ENCODE results near the gene TMCC3. TPM values are rescaled to one million over a fixed set of nuclear protein-coding genes. Genes with fewer than 3 reads are reported as not detected.

TMCC3 gene
- polyA plus RNA-seq, 1 donor (not counting 4 experiments of a cell fraction or from before 2014, with no cell fraction given), result 18.9 TPM

DNA sequence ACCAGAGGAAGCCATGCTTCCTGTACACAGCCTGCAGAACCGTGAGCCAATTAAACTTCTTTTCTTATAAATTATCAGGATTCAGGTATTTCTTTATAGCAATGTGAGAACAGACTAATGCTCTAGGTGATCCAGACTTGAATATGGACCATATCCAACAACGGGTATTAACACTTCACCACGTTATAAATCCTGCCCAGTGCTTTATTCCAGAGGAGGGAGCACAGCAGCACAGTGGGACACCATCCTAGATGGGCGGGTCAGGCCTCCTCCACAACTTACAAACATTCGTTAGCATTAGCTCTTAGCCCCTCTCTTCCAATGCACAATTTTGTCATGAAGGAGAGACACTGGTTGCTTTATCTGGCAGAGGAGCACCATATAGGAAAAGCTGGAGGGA is 66.0 kb downstream of the TMCC3 start:
- Histone ChIP-seq H3K36me3 (ENCODE audit: control insufficient read depth in 2 of 2, extremely low read depth in 1 of 2, insufficient read depth in 2 of 2, low read length in 2 of 2) (peaks cover 11 to 12% of the 10 kb centered on the region in 2 experiments), H4K20me1 (ENCODE audit: control insufficient read depth, extremely low read depth, insufficient read depth, low read length) (no peaks in the 10 kb centered on the region), H3K27ac (ENCODE audit: control insufficient read depth, insufficient read depth, low read length) (no peak overlapping the region), H3K9me1 (ENCODE audit: control insufficient read depth, extremely low read depth, insufficient read depth, low read length) (peaks cover 2% of the 10 kb centered on the region), H3K4me3 (ENCODE audit: control insufficient read depth in 2 of 3, extremely low read depth in 1 of 3, insufficient read depth in 2 of 3, low read depth in 1 of 3, low read length in 3 of 3) (no peak overlapping the region), H3K4me2 (ENCODE audit: control insufficient read depth, extremely low read depth, insufficient read depth, low read depth, low read length) (no peak overlapping the region), H3K27me3 (ENCODE audit: control insufficient read depth, extremely low read depth, insufficient read depth, low read length) (no peaks in the 10 kb centered on the region), H3K79me2 (ENCODE audit: control insufficient read depth, insufficient read depth, low read length) (peaks cover 47% of the 10 kb centered on the region), H3K9me3 (ENCODE audit: control insufficient read depth, low read depth, low read length) (no peaks in the 10 kb centered on the region), H3K9ac (ENCODE audit: control insufficient read depth, extremely low read depth, insufficient read depth, low read length) (no peak overlapping the region), H2AFZ (ENCODE audit: control insufficient read depth, low read length) (no peak overlapping the region), H3K4me1 (ENCODE audit: control insufficient read depth, extremely low read depth, insufficient read depth, low read length) (peaks cover 5% of the 10 kb centered on the region)
- DNase-seq (ENCODE audit: low read depth, low spot score) (no peak), FAIRE-seq (no peak)
- dilution Hi-C loops (cut with MboI; ENCODE audit: extremely low pct_ligation_motif_present, low sequenced_read_pairs), result no loop called here
- no peak for TF ChIP-seq CTCF (optimal IDR thresholded peaks at IDR 0.05 in 1 of 3, IDR thresholded peaks at IDR 0.05 in 1 of 3, conservative IDR thresholded peaks at IDR 0.05 in 1 of 3; ENCODE audit: extremely low read depth in 1 of 3, insufficient read depth in 2 of 3, low read length in 3 of 3)
- TF ChIP-seq EZH2 (IDR thresholded peaks at IDR 0.05; ENCODE audit: low read length), result no peak

DNA sequence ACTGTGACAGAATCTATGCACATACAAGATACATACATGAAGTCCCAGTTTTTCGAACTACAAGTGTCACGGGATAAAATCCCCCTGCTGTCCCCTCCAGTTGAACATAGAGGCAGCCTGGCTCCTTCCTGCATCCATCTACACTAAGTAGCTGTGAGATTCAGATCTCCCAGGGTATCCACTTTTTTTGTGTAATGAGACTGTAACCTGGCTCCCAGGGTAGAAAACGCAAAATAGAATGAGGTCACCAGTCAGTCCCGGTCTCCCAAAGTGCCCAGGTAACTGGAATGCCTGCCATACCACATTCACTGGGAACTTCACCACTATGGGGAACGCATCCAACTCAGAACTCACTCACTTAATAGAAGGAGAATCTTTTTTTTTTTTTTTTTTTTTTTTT is 67.8 kb downstream of the TMCC3 start:
- H3K27me3 ChIP-seq (ENCODE audit: control insufficient read depth, extremely low read depth, insufficient read depth, low read length), result no peaks in the 10 kb centered on the region
- no peak overlapping the region for H3K27ac ChIP-seq (ENCODE audit: control insufficient read depth, insufficient read depth, low read length)
- H3K9ac ChIP-seq (ENCODE audit: control insufficient read depth, extremely low read depth, insufficient read depth, low read length), result no peak overlapping the region
- no peak overlapping the region for H3K4me3 ChIP-seq (ENCODE audit: control insufficient read depth in 2 of 3, extremely low read depth in 1 of 3, insufficient read depth in 2 of 3, low read depth in 1 of 3, low read length in 3 of 3)
- peaks cover 35% of the 10 kb centered on the region for H3K79me2 ChIP-seq (ENCODE audit: control insufficient read depth, insufficient read depth, low read length)
- peaks cover 2% of the 10 kb centered on the region for H3K9me1 ChIP-seq (ENCODE audit: control insufficient read depth, extremely low read depth, insufficient read depth, low read length)
- peaks cover 14 to 16% of the 10 kb centered on the region in 2 experiments for H3K36me3 ChIP-seq (ENCODE audit: control insufficient read depth in 2 of 2, extremely low read depth in 1 of 2, insufficient read depth in 2 of 2, low read length in 2 of 2)
- no peak overlapping the region for H3K4me2 ChIP-seq (ENCODE audit: control insufficient read depth, extremely low read depth, insufficient read depth, low read depth, low read length)
- H3K4me1 ChIP-seq (ENCODE audit: control insufficient read depth, extremely low read depth, insufficient read depth, low read length), result no peaks in the 10 kb centered on the region
- H3K9me3 ChIP-seq (ENCODE audit: control insufficient read depth, low read depth, low read length), result no peaks in the 10 kb centered on the region
- TF ChIP-seq EZH2 (IDR thresholded peaks at IDR 0.05; ENCODE audit: low read length) (no peak), CTCF (optimal IDR thresholded peaks at IDR 0.05 in 1 of 3, IDR thresholded peaks at IDR 0.05 in 1 of 3, conservative IDR thresholded peaks at IDR 0.05 in 1 of 3; ENCODE audit: extremely low read depth in 1 of 3, insufficient read depth in 2 of 3, low read length in 3 of 3) (no peak)
- no peak for FAIRE-seq
- H2AFZ ChIP-seq (ENCODE audit: control insufficient read depth, low read length), result no peak overlapping the region
- dilution Hi-C loops (cut with MboI; ENCODE audit: extremely low pct_ligation_motif_present, low sequenced_read_pairs), result no loop called here
- no peak for DNase-seq (ENCODE audit: low read depth, low spot score)
- H4K20me1 ChIP-seq (ENCODE audit: control insufficient read depth, extremely low read depth, insufficient read depth, low read length), result no peaks in the 10 kb centered on the region

Data from keratinocyte (primary cell).